ENCODE measurements around the gene LYST. TPM values are rescaled to one million over a fixed set of nuclear protein-coding genes. Genes with fewer than 3 reads are reported as not detected.

Gene LYST
- total and polyA plus RNA-seq, 2 of the 4 experiments (the other 2 are of a cell fraction) = 2.2 to 7.2 TPM

- no peak for DNase-seq
- Histone ChIP-seq H3K27me3 (ENCODE audit: control insufficient read depth, insufficient read depth, low read length) (no peaks in the 10 kb centered on the region), H3K36me3 (ENCODE audit: control insufficient read depth, insufficient read depth, low read length) (no peaks in the 10 kb centered on the region), H4K91ac (ENCODE audit: insufficient read depth, low read depth, low read length) (no peak overlapping the region), H2AFZ (replicated peaks; ENCODE audit: low read length, poor library complexity) (no peak overlapping the region), H3K9me1 (ENCODE audit: insufficient read depth, low read length) (0 out of 2 replicates have a peak, but pooled peaks cover 2% of the 10 kb centered on the region), H4K20me1 (ENCODE audit: insufficient read depth, low read length) (no peaks in the 10 kb centered on the region), H3K14ac (replicated peaks; ENCODE audit: low read depth, low read length) (no peak overlapping the region), H2AK5ac (ENCODE audit: low read depth, low read length) (no peak overlapping the region), H3K9me3 (ENCODE audit: control insufficient read depth, insufficient read depth, low read length) (no peaks in the 10 kb centered on the region), H4K5ac (ENCODE audit: low read depth, low read length) (no peak overlapping the region), H3K4me2 (ENCODE audit: low read depth, low read length) (no peak overlapping the region), H3K23ac (ENCODE audit: low read depth, low read length) (no peak overlapping the region), H3K4me1 (ENCODE audit: control insufficient read depth, insufficient read depth, low read length) (peaks cover 4% of the 10 kb centered on the region), H2AK9ac (replicated peaks; ENCODE audit: low read depth, low read length, poor library complexity) (no peak overlapping the region), H3K56ac (ENCODE audit: extremely low read depth, insufficient read depth, low read length) (no peak overlapping the region), H3K4me3 (ENCODE audit: insufficient read depth, low read depth, low read length) (no peak overlapping the region), H2BK5ac (ENCODE audit: low read depth, low read length, poor library complexity, severe bottlenecking) (no peak overlapping the region), H2BK120ac (ENCODE audit: low read depth, low read length) (no peak overlapping the region), H3K18ac (ENCODE audit: low read depth, low read length) (no peak overlapping the region), H3K27ac (ENCODE audit: insufficient read depth, low read length) (no peak overlapping the region), H2BK20ac (ENCODE audit: low read depth, low read length) (no peak overlapping the region), H3K79me1 (ENCODE audit: low read depth in 1 of 2, low read length in 2 of 2) (no peaks in the 10 kb centered on the region), H3K4ac (ENCODE audit: low read depth, low read length) (no peak overlapping the region), H3K9ac (ENCODE audit: low read depth, low read length) (no peak overlapping the region), H4K8ac (ENCODE audit: low read depth in 2 of 2, low read length in 2 of 2) (no peak overlapping the region), H2BK15ac (ENCODE audit: low read depth, low read length) (no peak overlapping the region)
- TF ChIP-seq CEBPB (IDR thresholded peaks at IDR 0.05; ENCODE audit: low read depth, low read length) (no peak), CHD1 (IDR thresholded peaks at IDR 0.05; ENCODE audit: low read depth, low read length) (no peak)
- POLR2A ChIA-PET (ENCODE audit: unreplicated experiment) = no interaction called here
- WGBS, 2 experiments (ENCODE audit: extremely low coverage in 2 of 2, insufficient read length in 1 of 2) = no CpG with 5 or more reads among the region's 7 CpGs
- dilution Hi-C loops (cut with HindIII; ENCODE audit: low sequenced_read_pairs, unreplicated experiment) = no loop called here
- BruUV-seq (replicated peaks) = TSS peak; percentile 40
- intact Hi-C loops (cut with micrococcal nuclease) = no loop called here
- CTCF ChIA-PET = no interaction called here
- in situ Hi-C loops (cut with MboI; ENCODE audit: low sequenced_read_pairs) = no loop called here
- no peak for ATAC-seq (ENCODE audit: low read depth)
Measured at GRCh38 chr1:235806123-235806522, 60.6 kb downstream of the LYST start.

Measured in IMR-90 (cell line).